HT1080 (cell line): ENCODE results near the gene LPAR2. TPM values are rescaled to one million over a fixed set of nuclear protein-coding genes. Genes with fewer than 3 reads are reported as not detected.
"Not testable (repeated sequence)": the region's sequence is repeated elsewhere in the genome, so short reads cannot be mapped to it uniquely, and the experiment has no call there.

Experiments
- DNase-seq: peaks from one replicate; pipeline ENCODE4 v3.0.0-alpha.2; 2015; ENCODE audit warnings: low read depth
- total RNA-seq: library from RNA; depleted of rRNA; stranded (reverse); fragments of >200 nt; shearing (Covaris generic); gene quantifications from 2 replicates; pipeline ENCODE4 v1.2.3, GENCODE V29; 2014; rRNA removed

Gene LPAR2
- total RNA-seq, 1 experiment from 2014 or later: 0.21 TPM

DNA sequence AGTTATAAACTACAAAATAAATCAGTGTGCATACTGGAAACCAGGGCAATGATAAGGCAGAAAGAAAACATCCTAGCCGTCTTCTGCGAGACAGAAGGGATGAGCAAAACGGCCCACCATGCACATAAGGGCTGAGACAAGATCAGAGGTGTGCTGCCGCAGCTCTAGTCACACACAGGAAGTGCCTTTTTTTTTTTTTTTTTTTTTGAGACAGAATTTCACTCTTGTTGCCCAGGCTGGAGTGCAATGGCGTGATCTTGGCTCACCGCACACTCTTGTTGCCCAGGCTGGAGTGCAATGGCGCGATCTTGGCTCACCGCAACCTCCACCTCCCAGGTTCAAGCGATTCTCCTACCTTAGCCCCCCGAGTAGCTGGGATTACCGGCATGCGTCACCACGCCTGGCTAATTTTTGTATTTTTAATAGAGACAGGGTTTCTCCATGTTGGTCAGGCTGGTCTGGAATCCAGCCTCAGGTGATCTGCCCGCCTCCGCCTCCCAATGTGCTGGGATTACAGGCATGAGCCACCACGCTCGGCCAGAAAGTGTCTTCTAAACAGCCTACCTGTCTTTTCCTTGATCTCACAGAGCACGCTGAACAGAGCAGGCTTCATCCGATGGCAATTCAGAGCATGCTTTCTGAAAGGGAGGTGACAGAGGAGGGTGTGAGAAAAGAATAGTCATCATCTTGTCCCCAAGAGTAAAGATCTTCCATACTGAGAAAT is 29.1 kb downstream of the LPAR2 start:
- DNase-seq: not testable (repeated sequence)

DNA sequence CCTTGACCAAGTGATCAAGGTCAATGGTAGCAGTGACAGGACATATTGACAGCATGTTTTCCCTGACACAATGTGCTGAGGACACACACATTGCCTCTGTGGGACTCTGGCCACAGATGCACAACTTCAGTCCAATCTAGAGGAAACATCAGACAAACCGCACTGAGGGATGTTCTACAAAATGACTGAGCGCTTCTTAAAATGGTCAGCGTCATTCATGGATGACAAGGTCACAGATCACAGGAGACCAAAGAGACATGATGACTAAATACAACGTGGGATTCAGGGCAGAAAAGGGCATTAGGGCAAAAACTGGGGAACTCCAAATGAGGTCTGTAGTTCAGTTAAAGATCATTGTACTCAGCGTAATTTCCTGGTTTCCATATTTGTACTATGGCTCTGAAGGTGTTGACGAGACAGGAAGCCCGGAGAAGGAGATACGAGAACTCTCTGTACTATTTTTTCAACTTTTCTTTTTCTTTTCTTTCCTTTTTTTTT is 30.2 kb downstream of the LPAR2 start:
- DNase-seq: no peak

DNA sequence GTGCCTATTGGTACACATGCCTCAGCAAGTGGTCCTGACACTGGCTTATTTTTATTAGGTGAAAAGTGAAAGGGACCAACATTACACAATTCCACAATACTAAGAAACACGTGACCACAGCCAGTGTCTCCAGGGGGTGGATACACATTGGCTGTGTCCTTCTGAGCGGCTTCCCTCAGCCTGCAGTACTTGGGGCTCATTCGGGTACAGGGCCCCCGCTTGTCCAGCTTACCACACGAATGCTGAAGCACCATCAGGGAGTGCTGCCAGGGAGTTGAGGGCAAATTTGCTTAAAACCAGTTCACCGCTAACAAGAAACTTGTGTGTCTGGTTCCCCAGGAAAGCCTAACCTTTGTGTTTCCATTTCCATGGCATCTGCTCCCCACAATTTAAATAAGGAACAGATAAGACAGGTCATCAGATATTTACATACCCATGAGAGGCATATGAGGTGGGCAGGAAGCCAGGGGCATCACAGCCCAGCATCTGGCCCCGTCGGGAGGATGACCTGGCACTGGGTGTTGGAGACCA is 32.8 kb downstream of the LPAR2 start:
- no peak for DNase-seq

DNA sequence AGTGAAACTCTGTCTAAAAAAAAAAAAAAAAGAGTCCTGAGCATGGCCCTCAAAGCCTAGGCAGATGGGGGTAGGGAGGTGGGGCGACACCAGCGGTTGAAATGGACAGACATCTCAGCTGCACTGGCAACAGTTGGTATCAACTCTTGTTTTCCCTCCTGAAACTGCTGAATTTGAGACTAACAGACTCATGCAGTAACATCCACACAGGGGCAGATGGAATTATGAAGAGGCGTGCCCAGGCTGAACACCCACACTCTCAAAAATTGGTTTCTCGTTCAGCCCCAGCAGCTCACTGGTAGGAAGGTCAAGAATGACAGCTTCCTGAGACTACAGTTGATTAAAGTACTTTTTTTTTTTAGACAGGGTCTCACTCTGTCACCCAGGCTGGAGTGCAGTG is 33.6 kb downstream of the LPAR2 start:
- DNase-seq: no peak

DNA sequence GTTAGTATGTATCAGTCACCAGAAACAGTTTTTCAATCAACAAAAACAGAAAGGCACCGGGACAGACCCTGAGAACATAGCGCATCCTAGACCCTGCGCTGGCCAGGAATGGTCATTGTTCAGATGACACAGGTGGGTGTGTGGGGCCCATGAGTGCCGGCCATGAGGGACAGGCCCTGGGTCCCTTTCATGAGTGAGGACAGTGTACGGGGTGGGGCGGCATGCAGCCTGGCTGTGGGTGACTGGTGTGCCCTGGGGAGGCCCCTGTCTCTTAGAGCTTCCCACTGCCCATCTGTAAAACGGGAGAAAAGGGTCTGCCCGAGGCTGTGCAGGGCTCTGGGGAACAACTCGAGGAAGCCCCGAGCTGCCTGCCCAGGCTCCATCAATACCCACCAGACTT is 35.3 kb downstream of the LPAR2 start:
- DNase-seq: no peak

DNA sequence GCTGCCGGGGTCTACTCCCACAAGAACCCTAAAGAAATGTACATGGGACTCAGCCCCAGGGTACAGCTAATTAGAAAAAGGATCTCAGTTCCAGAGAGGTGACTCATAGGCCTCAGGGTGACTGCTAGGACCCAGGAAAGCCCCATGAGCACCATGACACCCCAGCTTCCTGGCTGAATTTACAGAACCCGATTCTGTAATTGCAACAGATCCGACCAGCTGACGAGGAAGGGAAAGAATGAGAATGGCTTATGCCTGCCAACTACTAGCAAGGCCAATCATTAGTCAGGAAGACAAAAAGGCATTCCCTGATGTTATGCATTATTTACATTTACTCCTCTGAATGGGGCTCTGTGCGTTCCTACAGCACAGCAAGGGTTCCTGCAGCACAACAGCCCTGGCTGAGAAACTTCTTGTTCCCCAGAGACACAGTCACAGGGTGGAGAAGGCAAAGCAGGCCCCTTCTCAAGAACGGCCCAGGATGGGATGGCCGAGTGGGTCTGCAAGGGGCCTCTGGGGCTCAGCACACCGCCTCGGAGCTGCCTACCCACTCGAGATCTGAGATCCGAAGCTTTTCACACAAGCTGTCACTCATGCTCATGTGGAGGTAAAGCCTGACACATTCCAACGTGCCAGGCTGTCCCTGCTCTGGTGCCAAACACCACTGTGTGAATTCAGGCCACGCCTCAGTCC is 36.7 kb downstream of the LPAR2 start:
- DNase-seq: peak; percentile 47

DNA sequence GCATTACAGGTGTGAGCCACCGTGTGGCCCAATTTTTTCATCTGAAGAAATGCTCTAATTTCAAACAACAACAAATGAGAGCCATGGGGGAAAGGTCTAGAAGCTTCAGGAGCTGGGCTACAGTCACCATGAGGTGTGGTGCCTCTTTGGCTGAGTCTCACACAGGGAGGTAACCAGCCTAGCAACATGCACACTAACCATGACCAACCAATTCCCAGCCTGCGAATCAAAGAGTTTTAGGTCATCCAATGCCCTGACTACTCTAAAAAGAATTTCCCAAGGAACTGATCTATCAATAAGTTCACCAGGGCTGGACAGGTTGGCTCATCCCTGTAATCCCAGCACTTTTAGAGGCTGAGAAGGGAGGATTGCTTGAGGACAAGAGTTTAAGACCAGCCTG is 39.5 kb downstream of the LPAR2 start:
- no peak for DNase-seq

DNA sequence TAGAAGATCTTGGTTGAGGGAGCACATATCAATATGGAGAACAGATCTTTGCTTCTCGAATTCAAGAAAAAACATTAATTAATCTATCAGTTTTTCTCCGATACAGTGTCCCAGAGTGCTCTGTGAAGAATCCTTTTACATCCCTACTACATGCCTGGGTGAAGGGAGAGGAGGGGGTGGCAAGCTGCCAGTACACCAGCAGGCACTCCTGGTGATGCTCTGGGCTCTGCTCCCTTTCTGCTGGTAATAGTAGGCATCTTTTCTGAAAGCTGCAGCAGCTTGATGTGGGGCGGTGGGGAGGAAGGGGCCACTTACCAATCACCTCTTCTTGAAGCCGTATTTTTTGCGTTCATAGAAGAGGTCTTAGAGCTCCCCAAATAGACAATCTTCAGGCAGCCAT is 40.2 kb downstream of the LPAR2 start:
- DNase-seq: no peak

DNA sequence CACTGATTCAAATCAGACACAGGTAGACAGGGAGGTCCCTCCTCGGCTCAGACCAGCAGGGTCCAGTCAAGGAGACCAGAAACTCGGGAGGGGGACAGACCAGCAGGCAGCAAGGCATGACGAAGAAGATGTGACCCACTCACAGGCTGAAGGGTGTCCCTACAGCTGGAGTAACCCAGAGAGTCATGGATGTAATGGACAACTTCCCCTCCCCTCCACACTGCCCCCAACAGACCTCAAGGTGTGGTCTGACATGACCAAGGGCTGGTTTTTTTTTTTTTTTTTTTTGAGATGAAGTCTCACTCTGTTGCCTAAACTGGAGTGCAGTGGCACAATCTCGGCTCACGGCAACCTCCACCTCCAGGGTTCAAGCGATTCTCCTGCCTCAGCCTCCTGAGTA is 43.7 kb downstream of the LPAR2 start:
- DNase-seq: no peak

DNA sequence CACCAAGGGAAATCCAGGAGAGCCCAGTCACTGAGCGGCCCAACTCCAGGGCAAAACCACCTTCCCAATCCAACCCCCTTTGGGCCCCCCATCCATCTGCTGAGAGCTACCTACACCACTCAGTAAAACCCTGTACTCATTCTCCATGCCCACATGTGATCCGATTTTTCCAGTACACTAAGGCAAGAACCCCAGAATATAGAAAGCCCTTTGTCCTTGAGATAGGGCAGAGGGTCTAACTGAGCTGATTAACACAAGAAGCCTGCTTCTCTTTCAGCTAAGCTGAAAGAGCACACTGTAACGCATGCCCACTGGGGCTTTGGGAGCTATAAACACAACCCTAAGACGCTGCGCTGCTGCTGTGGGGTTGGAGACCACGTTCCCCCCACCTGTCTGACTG is 45.5 kb downstream of the LPAR2 start:
- no peak for DNase-seq

DNA sequence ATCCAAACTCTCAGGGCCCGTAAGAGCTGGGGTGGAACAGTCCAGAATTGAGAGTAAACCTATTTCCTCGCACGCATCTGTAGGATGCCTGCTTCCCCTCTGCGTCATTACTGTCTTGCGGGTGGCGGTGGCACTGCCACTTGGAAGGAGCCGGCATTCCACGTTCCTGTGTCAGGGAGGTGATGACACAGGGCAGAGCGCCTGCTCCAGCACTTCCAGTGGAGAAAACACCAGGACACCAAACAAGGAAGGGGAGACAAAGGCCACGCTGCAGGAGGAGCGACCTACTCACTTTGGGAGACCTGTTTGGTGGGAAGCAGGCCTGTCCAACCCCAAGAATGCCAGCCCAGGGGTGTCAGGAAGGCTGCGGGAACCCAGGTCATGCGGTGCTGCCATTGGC is 46.6 kb downstream of the LPAR2 start:
- DNase-seq: no peak

DNA sequence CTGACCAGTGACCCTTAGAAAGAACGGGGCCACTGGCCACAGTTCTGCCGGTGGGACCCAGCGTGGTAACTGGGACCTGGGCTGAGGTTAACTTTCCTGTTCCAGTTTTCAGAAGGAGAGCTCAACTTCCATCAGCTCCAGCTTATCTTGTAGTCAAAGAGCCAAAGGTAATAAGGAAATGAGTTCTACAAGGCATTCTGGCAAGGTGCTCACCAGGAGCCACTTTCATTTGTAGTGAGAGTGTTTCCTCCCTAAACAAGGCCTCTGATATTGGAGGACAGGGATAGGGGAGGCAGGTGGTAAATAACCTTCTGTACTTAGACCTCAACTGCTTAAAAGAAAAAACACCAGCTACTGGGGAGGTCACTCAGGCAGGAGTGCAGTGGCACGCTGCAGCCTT is 47.6 kb downstream of the LPAR2 start:
- DNase-seq: no peak

DNA sequence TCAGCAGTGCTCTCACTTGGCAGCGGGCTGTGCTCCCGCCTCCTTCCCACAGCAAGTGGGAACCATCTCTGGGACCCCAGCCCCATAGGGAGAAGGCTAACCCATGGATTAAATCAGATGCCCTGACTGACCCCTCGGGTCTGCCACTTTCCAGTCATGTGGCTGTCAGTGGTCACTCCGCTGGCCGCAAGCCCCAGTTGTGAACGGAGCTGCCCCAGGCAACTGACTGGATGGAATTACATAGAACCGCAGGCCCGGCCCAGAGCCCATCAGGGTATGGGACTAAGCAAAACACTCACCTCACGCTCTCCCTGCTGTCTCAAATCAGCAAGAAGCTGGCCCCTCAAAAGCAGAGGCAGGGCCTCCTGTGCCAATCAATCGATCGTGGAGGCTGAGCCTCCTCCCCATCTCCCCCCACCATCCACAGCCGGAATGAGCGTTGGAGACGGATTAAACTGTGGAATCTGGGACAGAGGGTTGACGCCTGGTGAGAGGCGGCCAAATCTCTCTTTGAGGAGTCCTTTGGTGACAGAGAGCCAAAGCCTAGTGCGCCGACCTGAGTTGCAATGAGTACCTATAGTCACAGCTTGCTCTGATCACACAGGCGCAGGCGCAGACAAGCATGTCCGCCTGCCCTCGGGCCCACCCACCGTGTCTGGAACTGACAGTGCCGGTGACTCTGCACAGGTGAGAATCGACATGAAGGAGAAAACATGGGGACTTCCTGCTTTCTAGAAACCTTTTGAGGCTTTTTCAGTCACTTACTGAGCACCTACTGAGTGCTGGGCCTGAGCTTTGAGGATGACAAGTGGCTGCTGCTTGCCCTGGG is 48.3 kb downstream of the LPAR2 start:
- DNase-seq: no peak

DNA sequence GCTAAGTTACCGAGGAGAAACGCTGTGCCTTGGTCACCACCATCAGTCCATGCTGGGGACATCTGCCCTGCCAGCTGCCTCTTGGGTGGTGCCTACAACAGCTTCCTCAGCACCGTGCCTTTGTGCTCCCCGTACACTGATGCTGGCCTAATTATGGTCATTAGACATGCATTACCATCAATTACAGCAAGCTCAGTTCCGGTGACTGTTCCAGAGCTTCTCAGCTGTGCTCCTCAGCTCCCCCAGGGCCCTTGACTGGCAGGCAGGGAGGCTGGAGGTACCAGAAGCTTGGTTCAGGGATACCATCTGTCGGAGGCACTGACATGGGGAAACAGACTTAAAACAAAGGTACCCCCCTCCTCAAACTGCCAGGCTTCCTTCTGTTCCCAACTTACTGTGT is 49.8 kb downstream of the LPAR2 start:
- DNase-seq: no peak

DNA sequence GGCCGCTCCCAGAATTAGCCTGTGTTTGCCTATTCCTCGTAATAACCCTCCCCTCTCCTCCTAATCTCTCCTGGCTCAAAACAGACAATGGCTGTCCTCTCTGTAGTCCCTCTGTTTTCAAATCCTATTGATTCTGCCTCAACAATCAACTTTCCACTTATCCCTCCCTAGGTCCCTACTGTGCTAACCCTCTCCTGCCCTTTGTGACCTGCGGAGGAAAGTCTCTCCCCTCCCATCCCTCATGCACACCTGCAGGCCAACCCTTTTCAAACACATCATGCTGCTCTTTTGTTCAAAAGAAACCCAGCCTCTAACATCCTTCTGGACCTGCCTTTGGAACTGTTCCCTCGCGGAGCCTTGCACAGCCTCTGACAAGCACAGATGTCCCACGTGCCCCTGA is 52.6 kb downstream of the LPAR2 start:
- DNase-seq: no peak

Other genes with a start within 250 kb of the LPAR2 start
- 92.7 and 121 TPM in 2 replicates for gene GATAD2A, start 222.5 kb downstream of the LPAR2 start, total RNA-seq
- 1.1 and 1.4 TPM in 2 replicates for gene TSSK6, start 112.7 kb downstream of the LPAR2 start, total RNA-seq
- gene NDUFA13, start 112.0 kb downstream of the LPAR2 start, total RNA-seq: 142 and 227 TPM in 2 replicates
- 0.90 and 1.6 TPM in 2 replicates for gene YJEFN3, start 99.3 kb downstream of the LPAR2 start, total RNA-seq
- gene CILP2, start 90.0 kb downstream of the LPAR2 start, total RNA-seq: 0.10 TPM in 1 of 2 replicates, not detected in the other
- gene PBX4, start 9.5 kb downstream of the LPAR2 start, total RNA-seq: not detected in 2 replicates
- gene GMIP, start 15.4 kb upstream of the LPAR2 start, total RNA-seq: 3.0 and 3.6 TPM in 2 replicates
- gene ATP13A1, start 35.5 kb upstream of the LPAR2 start, total RNA-seq: 41.2 and 53.8 TPM in 2 replicates
- 9.4 and 11.6 TPM in 2 replicates for gene ZNF101, start 40.6 kb upstream of the LPAR2 start, total RNA-seq
- 0.74 and 1.8 TPM in 2 replicates for gene ZNF14, start 104.9 kb upstream of the LPAR2 start, total RNA-seq
- gene ZNF506, start 193.5 kb upstream of the LPAR2 start, total RNA-seq: 1.8 and 2.0 TPM in 2 replicates
- gene ZNF253, start 237.7 kb upstream of the LPAR2 start, total RNA-seq: not detected in 2 replicates